Right lobe of liver (tissue), 4 donors: ENCODE results near the gene TNP1.

Source experiments
- POLR2A ChIP-seq: fragments of 450-650 bp; IDR thresholded peaks from one replicate; pipeline ENCODE4 v1.6.1; 2017; ENCODE audit warnings: antibody characterized with exemption, mild to moderate bottlenecking
- TF ChIP-seq, protein P1 (sequence below), 4 donors: fragments of 200-600 bp in 3 of 4; fragments of 450-650 bp in 1 of 4; IDR thresholded peaks; one replicate each; pipeline versions ENCODE4 v1.5.1 to v1.8.0; 2016 to 2022; ENCODE audit warnings: antibody characterized with exemption in 4 of 4, mild to moderate bottlenecking in 2 of 4
- donor health status: DM: no; HTN: no; CAD: no.
- donor health status: DM: no; HTN: no; CAD: no.
- donor health status: DM: no; HTN: yes; CAD: no.

DNA sequence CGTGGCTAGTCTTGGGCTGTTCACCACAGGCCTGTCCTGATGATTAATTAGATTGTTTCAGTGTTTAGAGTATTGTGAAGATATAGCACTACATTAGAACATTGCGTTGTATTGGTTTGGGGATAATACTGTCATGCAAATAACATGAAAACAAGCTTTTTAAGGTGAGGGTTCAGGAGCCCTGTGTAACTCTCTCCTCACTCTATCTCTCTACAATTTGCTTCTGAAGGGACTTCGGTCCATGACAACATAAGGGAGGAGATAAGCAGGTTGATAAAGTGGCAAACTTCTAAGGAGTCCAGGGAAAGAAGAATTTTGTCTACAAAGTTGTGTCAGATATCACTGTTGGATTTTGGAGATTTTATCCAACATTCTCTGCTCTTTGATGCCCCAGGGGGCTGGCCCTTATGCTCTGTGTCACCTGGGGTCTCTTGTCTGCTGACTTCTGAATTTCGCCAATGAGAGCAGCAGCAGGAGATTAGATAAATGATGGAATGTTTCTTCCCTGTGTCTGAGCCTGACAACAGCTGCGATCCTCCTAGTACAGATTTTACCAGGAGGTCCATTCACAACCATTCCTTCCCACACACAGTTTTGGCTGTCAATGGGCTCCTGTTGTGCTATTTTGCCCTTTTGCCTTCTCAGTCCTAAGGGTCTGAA is 3.3 kb downstream of the TNP1 start:
- TF ChIP-seq, protein P1, sequence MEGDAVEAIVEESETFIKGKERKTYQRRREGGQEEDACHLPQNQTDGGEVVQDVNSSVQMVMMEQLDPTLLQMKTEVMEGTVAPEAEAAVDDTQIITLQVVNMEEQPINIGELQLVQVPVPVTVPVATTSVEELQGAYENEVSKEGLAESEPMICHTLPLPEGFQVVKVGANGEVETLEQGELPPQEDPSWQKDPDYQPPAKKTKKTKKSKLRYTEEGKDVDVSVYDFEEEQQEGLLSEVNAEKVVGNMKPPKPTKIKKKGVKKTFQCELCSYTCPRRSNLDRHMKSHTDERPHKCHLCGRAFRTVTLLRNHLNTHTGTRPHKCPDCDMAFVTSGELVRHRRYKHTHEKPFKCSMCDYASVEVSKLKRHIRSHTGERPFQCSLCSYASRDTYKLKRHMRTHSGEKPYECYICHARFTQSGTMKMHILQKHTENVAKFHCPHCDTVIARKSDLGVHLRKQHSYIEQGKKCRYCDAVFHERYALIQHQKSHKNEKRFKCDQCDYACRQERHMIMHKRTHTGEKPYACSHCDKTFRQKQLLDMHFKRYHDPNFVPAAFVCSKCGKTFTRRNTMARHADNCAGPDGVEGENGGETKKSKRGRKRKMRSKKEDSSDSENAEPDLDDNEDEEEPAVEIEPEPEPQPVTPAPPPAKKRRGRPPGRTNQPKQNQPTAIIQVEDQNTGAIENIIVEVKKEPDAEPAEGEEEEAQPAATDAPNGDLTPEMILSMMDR (IDR thresholded peaks at IDR 0.05) = no peak
- no peak for TF ChIP-seq POLR2A
